GM23248 (cell line): Measurements from ENCODE around the gene DEGS1.

ENCODE experiments used
- EZH2 ChIP-seq: fragments of 200-600 bp; sonication (generic); IDR thresholded peaks from 2 replicates; pipeline ENCODE4 v1.6.1; 2018; ENCODE audit warnings: antibody characterized with exemption, mild to moderate bottlenecking; ENCODE audit not compliant: insufficient read depth, poor library complexity, severe bottlenecking
- EZH2phosphoT487 ChIP-seq: fragments of 200-600 bp; sonication (generic); IDR thresholded peaks from 2 replicates; pipeline ENCODE4 v1.6.1; 2018; ENCODE audit warnings: antibody characterized with exemption, moderate library complexity, mild to moderate bottlenecking, low read depth; ENCODE audit not compliant: insufficient read depth

GRCh38 chr1:224226849-224227502 is 43.9 kb downstream of the DEGS1 start:
- no peak for TF ChIP-seq EZH2phosphoT487
- no peak for TF ChIP-seq EZH2
